Stimulated activated CD8-positive, alpha-beta memory T cell treated with anti-CD3 and anti-CD28 coated beads, Interleukin-4, amount 100 ng/mL, for 48 hours (primary cell): ENCODE measurements around the gene TGFB1I1.

Experiments used
- DNase-seq: peaks from one replicate; pipeline ENCODE4 v3.0.0-alpha.2; 2020

The TGFB1I1 gene

DNA sequence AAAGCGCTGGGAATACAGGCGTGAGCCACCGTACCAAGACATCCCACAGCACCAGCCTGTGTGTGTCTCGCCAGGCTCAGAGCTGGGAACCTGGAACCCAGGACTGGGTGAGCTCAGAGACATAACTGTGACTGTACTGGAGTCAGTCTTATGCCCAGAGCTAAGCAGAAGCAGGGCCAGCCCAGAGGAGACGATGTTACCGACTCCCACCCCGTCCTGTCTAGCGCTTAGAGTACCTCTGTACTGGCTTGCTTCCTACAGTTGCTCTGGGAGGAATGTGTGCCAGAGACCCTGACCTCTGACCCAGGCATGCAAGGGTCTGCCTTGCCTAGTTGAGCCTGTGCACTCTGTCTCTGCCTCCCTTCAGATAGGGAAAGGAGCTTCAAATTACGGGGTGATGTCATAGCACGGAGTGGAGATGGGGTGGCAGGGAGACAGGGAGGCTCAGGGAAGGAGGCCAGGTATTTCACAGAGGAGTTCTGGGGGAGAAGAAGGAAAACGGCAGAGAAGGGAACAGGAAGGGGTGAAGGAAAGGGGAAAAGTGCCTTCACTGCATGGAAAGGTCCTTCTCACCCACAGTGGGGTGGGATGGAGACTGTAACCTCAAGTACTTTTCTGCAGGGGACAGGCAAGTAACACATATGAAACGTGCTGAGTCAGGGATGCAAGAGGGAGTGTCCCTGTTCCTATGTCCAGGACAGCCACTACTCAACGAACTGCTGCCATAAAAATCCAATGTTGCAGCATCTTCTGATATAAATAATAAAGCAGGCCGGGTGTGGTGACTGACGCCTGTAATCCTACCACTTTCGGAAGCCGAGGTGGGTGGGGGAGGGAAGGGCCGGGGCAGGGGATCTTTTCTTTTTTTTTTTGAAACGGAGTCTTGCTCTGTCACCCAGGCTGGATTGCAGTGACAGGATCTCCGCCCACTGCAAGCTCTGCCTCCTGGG, 18.4 kb upstream of the TGFB1I1 start:
- no peak for DNase-seq

GRCh38 chr16:31455601-31456314, 16.2 kb upstream of the TGFB1I1 start:
- DNase-seq: peak; percentile 63

DNA sequence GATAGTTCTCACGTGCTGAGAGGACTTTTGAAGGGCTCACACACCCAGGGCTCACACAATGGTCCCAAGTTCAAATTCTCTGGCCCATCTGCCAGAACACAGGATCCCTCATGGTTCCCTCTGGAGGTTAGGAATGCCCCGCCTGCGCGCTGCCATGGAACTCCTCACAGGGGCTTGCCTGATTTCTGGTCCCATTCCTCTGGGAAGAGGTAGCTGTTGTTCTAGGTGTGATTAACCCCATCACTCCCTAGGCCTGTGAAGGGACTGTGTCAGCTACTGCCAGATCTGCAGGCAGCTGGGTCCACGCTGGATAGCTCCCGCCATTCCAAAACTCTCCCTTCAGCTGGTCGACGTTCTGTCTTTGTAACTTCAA, 15.0 kb upstream of the TGFB1I1 start:
- DNase-seq: no peak

- peak; percentile 68 for DNase-seq
These were observed 13.7 kb upstream of the TGFB1I1 start for GRCh38 chr16:31458073-31458843.

DNA sequence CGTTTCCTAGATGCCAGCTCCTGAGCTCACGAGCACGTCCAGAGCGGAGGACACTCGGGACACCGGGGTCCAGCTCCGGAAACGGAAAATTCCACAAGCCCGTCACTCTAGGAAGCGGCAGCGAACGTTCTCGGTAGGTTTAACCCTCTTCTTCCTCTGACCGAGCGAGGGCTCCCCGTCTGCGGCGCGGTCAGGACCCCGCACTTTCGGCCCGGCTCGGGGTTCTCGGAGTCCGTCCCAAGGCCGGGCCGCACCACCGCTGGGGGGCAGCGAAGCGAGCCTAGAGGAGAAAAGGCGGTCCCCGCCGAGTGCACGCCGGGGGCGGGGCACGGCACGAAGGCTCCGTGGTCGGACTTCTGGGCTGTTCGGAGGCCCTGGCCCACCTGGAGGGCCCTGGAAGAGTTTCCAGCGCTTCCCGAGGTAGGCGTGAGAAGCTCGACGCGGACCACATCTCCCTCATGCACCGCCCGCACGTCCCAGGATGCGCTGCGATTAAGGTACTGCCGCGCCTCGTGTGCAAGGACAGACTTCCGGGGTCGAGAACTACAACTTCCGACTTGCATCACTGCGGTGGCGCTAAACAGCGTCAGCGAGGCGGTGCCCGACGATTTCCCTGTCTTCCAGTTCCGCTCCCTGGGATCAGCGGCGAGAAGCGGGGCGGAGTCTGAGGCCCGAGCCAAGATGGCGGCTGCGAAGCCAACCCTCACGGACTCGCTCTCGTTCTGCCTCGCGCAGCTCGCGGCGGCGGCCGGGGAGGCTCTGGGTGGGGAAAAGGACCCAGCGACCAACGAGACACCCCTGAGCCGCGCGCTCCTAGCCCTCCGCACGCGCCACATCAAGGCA, 12.9 kb upstream of the TGFB1I1 start, which contains the start of gene ARMC5:
ARMC5 (plus strand) TSS at position 658 of the 843 bp plus-strand sequence; CDS start at position 682, 24 bp downstream.
- DNase-seq: peak; percentile 97

GRCh38 chr16:31459687-31460581, 12.0 kb upstream of the TGFB1I1 start:
- DNase-seq: peak; percentile 100

GRCh38 chr16:31460582-31461002, 11.4 kb upstream of the TGFB1I1 start:
- DNase-seq: no peak

GRCh38 chr16:31461201-31461920, 10.6 kb upstream of the TGFB1I1 start:
- no peak for DNase-seq

- no peak for DNase-seq
These were observed 9.8 kb upstream of the TGFB1I1 start for GRCh38 chr16:31461921-31462804.

GRCh38 chr16:31464348-31464769, 7.6 kb upstream of the TGFB1I1 start:
- DNase-seq: no peak

GRCh38 chr16:31464781-31465260, 7.1 kb upstream of the TGFB1I1 start:
- DNase-seq: no peak

DNA sequence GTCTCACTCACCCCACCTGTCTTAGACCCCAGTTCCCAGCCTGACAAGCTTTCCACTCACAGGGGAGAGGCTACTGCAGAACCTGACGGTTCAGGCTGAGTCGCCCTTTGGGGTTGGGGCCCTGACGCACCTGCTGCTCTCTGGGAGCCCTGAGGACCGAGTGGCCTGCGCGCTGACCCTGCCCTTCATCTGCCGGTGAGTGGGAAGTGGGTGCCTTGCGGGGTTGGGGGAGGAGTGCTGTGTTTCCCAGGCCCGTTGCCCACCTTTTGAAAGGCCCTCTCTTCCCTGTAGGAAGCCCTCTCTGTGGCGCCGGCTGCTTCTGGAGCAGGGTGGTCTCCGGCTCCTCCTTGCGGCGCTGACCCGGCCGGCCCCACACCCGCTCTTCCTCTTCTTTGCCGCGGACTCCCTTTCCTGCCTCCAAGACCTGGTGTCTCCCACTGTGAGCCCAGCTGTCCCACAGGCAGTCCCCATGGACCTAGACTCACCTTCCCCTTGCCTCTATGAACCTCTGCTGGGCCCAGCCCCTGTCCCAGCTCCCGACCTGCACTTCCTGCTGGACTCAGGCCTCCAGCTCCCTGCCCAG, 6.1 kb upstream of the TGFB1I1 start:
- DNase-seq: no peak

DNA sequence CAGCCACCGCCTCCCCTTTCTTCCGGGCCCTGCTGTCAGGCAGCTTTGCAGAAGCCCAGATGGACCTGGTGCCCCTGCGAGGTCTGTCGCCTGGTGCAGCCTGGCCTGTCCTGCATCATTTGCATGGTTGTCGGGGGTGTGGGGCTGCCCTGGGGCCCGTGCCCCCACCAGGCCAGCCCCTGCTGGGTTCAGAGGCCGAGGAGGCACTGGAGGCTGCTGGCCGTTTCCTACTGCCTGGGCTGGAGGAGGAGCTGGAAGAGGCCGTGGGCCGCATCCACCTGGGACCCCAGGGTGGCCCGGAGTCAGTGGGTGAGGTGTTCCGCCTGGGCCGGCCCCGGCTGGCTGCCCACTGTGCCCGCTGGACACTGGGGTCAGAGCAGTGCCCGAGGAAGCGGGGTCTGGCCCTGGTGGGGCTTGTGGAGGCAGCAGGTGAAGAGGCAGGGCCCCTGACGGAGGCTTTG, 5.5 kb upstream of the TGFB1I1 start:
- no peak for DNase-seq

- no peak for DNase-seq
These were observed 4.7 kb upstream of the TGFB1I1 start for GRCh38 chr16:31467151-31467773.

DNA sequence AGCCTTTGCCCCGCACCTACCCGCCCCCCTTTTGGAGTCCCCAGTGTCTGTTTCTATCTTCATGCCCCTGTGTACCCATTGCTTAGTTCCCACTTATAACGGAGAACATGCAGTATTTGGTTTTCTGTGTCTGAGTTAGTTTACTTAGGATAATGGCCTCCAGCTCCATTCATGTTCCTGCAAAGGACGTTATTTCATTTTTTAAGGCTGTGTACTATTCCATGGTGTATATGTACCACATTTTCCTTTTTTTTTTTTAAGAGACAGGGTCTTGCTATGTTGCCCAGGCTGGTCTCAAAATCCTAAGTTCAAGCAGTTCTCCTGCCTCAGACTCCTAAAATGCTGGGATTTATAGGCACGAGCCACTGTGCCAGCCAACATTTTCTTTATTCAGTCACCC, 4.1 kb upstream of the TGFB1I1 start:
- DNase-seq: no peak

GRCh38 chr16:31470615-31471014, 1.3 kb upstream of the TGFB1I1 start:
- DNase-seq: no peak

DNA sequence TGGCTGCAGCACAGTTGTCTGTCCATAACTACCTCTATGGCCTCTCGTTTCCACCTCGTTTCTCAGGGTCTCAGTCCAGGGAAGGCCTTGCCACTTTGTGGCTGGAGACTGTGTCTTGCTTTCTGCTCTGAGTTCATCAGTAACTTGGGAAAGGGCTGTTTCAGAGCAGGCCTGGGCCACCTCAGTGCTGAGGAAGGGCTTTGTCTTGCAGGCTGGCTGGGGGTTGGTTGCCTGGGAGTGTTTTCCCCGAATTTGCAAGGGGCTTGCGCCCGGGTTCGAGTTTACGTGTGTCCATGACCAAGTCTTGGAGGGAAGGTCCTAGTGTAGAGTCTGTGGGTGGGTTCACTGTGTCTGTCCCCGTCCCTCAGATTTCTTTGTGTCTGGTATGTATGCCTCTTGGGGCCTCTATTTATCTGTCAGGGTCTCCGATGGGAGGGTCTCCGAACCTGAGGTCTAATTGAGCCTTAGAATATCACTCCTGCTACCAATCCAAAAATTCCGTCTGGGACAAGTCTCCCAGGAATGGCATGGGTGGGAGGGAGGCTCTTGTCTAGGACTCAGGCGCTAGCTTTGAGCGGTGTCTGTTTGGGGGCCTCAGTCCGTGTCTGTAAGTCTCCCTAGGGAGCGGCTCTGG, 594 bp upstream of the TGFB1I1 start:
- DNase-seq: no peak
